Choroid plexus epithelial cell (primary cell): ENCODE measurements around the gene MAD1L1.
"Not testable (repeated sequence)": the region's sequence is repeated elsewhere in the genome, so short reads cannot be mapped to it uniquely, and the experiment has no call there.

Source experiments
- DNase-seq: peaks from one replicate; pipeline ENCODE4 v3.0.0-alpha.2; 2010; ENCODE audit warnings: low read depth
- H3K4me3 ChIP-seq: 2 replicates; pipeline ENCODE4 v1.5.1; 2011; ENCODE audit warnings: low read depth, mild to moderate bottlenecking, control low read depth, low read length, moderate library complexity
- TF ChIP-seq, protein P1 (sequence below): conservative IDR thresholded peaks from 2 replicates; pipeline ENCODE4 v1.5.1; 2011; ENCODE audit warnings: low read depth, mild to moderate bottlenecking, control low read depth, inconsistent platforms, low read length, moderate library complexity

MAD1L1 gene

GRCh38 chr7:2165610-2166594 lies 66.8 kb downstream of the MAD1L1 start:
- no peak overlapping the region for H3K4me3 ChIP-seq
- DNase-seq: no peak
- TF ChIP-seq, protein P1, sequence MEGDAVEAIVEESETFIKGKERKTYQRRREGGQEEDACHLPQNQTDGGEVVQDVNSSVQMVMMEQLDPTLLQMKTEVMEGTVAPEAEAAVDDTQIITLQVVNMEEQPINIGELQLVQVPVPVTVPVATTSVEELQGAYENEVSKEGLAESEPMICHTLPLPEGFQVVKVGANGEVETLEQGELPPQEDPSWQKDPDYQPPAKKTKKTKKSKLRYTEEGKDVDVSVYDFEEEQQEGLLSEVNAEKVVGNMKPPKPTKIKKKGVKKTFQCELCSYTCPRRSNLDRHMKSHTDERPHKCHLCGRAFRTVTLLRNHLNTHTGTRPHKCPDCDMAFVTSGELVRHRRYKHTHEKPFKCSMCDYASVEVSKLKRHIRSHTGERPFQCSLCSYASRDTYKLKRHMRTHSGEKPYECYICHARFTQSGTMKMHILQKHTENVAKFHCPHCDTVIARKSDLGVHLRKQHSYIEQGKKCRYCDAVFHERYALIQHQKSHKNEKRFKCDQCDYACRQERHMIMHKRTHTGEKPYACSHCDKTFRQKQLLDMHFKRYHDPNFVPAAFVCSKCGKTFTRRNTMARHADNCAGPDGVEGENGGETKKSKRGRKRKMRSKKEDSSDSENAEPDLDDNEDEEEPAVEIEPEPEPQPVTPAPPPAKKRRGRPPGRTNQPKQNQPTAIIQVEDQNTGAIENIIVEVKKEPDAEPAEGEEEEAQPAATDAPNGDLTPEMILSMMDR: no peak

DNA sequence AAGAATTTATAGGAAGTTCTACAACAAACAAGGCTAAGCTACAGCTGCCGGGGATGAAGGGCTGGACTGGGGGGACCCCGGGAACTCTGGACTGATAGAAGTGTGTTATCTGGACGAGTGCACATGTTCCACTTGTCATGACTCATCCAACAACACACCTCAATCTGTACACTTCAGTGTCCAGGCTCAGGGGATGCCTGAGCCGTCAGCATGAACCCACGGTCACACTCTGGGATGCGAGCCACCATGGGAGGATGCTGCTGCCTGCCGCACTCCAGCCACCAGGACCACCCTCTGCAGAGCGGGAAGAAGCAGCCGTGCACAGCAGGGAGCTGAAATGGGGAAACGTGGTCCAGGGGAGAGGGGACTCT lies 67.5 kb downstream of the MAD1L1 start:
- TF ChIP-seq, protein P1: no peak
- no peak overlapping the region for H3K4me3 ChIP-seq
- no peak for DNase-seq

- H3K4me3 ChIP-seq: no peak overlapping the region
- DNase-seq: no peak
- TF ChIP-seq, protein P1: no peak
Observed at GRCh38 chr7:2164646-2165045, 68.1 kb downstream of the MAD1L1 start.

- TF ChIP-seq, protein P1: no peak
- H3K4me3 ChIP-seq: no peak overlapping the region
- no peak for DNase-seq
Observed at GRCh38 chr7:2163600-2164555, 68.9 kb downstream of the MAD1L1 start.

- TF ChIP-seq, protein P1: no peak
- no peak for DNase-seq
- H3K4me3 ChIP-seq: no peak overlapping the region
Observed at GRCh38 chr7:2162959-2163358, 69.8 kb downstream of the MAD1L1 start.

- DNase-seq, H3K4me3 ChIP-seq: not testable (repeated sequence)
Observed at GRCh38 chr7:2162004-2162902, 70.5 kb downstream of the MAD1L1 start.

DNA sequence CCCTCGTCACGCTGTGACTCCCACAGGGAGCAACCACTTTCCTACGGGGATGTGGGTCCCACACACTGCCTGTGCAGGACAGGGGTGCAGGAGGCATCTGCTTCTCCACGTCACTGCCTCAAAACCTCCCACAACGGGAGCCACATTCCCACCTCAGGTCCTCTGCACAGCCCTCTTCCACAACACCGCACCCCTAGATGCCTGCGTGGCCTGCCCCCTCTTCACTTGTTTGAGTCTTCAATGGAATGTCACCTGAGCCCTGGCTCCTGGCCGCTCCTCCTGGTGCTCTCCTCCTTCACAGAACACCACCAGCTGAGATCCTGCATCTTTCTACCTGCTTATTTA lies 73.6 kb downstream of the MAD1L1 start:
- DNase-seq: no peak
- TF ChIP-seq, protein P1: no peak
- H3K4me3 ChIP-seq: no peak overlapping the region
